HG02884 (cell line): ENCODE data around the gene IWS1.
"Not testable (repeated sequence)": the region's sequence is repeated elsewhere in the genome, so short reads cannot be mapped to it uniquely, and the experiment has no call there.

Experiments used
- ATAC-seq: cut with Tn5 transposase; IDR thresholded peaks from one replicate; pipeline ENCODE4 v1.9.1; 2021; ENCODE audit warnings: mild to moderate bottlenecking, moderate library complexity; ENCODE audit not compliant: unreplicated experiment

Gene IWS1

GRCh38 chr2:127463155-127463991 is 62.9 kb downstream of the IWS1 start:
- no peak for ATAC-seq

DNA sequence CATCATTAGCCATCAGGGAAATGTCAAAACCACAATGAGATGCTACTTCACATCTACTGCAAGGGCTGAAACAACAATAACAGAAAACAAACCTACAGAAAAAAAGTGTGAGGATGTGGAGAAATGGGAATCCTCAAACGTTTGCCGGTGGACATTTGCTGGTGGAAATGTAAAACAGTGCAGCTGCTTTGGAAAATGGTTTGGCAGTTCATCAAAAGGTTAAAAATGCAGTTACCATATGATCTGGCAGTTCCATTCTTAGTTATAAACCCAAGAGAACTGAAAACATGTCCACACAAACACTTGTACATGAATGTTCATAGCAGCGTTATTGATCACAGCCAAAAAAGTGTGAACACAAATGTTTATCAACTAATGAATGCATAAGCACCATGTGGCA is 63.8 kb downstream of the IWS1 start:
- no peak for ATAC-seq

- no peak for ATAC-seq
Observed at GRCh38 chr2:127456960-127457359, 69.3 kb downstream of the IWS1 start.

DNA sequence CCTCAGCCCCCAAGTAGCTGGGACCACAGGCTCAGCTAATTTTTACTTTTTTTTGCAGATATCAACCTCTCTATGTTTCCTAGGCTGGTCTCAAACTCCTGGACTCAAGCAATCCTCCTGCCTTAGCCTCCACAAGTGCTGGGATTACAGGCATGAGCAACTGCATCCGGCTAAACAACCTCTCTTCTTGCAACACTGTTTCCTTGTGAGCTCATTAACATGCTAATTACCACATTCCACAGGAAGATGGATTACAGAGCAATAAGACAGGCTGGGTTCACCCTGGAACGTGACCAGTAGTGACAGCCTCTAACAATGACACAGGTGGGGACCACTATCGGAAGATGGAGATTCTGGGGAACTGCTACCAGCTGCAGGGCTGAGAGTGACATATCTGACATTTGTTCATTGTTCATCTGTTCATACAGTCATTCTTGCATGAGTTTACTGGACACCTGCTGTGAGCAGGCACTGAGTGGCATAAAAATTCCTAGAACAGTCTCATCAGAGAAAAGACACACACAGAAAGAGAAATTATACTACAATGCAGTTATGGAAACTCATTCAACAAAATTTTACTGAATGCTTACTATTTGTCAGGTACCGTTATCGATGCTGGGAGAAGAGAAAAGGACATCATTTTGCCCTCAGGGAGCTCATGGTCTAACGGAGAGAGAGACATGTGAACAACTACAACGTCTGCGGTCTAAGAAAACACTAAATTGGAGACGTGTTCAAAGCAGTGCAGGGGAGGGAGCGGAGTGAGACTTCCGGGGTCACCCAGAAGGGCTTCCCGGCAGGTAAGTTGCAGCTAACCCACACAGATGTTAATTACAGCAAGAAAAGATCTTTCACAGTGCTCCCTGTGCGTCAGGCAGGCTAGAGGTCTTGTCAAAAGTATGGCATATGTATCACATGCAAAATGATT is 70.5 kb downstream of the IWS1 start:
- no peak for ATAC-seq

- no peak for ATAC-seq
Observed at GRCh38 chr2:127454595-127455565, 71.4 kb downstream of the IWS1 start.

- ATAC-seq, result no peak
Observed at GRCh38 chr2:127453392-127454171, 72.7 kb downstream of the IWS1 start.

- ATAC-seq, result no peak
Observed at GRCh38 chr2:127453013-127453391, 73.3 kb downstream of the IWS1 start.

DNA sequence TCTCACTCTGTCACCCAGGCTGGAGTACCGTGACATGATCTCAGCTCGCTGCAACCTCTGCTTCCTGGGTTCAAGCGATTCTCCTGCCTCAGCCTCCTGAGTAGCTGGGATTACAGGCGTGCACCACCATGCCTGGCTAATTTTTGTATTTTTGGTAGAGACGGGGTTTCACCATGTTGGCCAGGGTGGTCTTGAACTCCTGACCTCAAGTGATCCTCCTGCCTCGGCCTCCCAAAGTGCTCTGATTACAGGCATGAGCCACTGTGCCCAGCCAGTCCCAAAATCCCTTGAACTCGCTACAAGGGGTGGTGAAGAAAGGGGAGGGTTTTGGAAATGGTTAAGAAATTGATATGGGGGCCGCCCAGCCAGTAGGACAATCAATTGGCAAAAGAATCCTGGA is 73.9 kb downstream of the IWS1 start:
- ATAC-seq, result not testable (repeated sequence)

GRCh38 chr2:127451981-127452380 is 74.3 kb downstream of the IWS1 start:
- ATAC-seq, result no peak

DNA sequence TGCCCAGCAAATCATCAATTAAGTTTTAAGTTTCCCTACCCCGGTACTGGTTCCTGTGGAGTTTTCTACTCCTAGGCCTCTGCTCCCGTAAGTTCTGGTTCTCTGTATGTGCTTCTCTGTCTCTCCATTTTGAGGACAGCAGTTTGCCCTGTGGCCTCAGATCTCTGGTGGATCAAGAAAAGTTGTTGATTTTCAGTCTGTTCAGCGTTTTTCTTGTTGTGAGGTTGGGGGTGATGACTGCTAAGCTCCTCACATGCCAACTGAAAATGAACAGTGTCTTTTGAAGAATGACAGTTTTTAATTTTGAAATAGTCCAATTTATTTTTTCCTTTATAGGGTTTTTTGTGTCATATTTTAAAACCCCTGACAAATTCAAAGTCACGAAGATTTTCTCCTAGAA is 76.4 kb downstream of the IWS1 start:
- no peak for ATAC-seq

DNA sequence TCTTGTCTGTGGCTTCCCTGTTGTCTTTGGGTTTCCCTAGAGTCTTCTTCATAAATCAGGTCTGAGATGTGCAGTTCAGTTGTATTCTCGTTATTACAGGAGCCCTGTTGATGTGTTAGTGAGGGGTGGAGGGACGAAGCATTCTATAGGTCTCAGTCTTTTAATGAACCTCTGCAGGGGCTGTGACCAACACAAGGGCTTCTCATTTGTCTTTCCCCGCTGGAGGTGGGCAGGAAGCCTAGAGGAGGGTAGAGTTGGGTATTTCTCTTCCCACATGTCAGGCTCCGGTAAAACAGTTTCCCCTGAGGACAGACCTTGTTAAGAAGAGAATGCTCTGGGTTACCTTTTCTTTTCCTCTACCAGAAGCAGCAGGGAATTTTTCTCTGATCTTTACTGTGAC is 76.9 kb downstream of the IWS1 start:
- ATAC-seq, result no peak

DNA sequence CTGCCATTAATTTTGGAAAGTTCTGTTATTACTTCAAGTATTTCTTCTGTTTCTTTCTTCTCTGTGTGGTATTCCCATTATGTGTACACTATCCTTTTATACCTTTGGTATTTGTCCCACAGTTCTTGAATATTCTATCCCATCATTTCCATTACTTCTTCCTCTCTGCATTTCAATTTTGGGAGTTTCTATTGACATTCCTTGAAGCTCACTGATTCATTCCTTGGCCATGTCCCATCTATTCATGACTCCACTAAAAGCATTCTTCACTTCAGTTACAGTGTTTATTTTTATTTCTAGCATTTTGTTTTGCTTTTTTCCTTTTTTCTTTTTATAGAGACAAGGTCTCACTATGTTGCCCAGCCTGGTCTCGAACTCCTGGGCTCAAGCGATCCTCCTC is 77.8 kb downstream of the IWS1 start:
- no peak for ATAC-seq

DNA sequence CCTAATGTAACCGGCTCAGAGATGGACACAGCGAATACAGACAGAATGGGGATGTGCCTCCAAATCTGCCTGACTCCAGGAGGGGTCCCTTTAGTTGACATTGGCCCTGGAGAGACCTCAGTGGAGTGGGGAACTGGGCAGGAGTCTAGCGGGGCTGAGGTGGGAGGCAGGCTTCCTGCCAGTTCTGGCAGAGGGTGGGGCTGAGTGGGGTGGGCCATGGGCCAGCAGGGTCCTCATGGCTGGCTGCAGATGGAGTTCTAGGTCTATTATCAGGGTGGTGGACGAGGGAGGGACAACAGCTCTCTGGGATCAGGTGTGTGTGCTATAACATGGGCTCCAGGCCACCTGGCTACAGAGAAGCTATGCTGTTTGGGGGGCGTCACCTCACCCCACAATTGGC is 86.9 kb downstream of the IWS1 start:
- no peak for ATAC-seq

GRCh38 chr2:127437781-127438726 is 88.2 kb downstream of the IWS1 start:
- ATAC-seq, result no peak

DNA sequence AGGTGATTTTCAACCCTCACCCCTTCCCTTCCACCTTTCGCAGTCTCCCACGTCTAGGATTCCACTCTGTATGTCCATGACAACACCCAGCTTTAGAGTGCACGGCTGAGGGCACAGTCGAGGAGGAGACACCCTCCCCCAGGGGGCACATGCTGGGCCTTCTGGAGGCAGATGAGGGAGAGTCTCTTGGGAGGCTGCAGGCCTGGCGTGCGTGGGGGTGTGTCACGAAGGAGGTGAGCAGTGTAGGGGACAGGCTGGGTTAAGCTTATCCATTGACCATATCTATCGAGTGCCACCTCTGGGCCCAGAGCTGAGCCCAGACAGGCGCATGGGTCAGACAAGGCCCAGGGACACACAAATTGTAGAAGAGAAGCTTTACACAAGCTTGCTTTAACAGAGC is 89.2 kb downstream of the IWS1 start:
- ATAC-seq, result no peak

DNA sequence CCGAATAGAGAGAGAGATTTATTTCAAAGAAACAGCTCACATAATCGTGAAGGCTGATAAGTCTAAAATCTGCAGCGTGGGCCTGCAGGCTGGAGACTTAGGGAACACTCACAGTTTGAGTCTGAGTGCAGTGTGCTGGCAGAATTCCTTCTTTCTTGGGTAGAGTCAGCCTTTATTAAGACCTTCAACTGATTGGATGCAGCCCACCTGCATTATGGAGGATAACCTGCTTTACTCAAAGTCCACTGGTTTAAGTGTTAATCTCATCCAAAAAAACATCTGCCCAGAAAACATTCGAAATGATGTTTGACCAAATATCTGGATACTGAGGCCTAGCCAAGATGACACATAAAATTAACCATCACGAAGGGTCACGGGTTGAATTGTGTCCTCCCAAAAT is 91.8 kb downstream of the IWS1 start:
- no peak for ATAC-seq

- ATAC-seq, result no peak
Observed at GRCh38 chr2:127431408-127432023, 94.8 kb downstream of the IWS1 start.
